Osteoblast (primary cell): ENCODE data around the gene CD70. TPM values are rescaled to one million over a fixed set of nuclear protein-coding genes. Genes with fewer than 3 reads are reported as not detected.

ENCODE experiments used
- DNase-seq: peaks from one replicate; pipeline ENCODE4 v3.0.0; 2011; ENCODE audit warnings: low spot score, mixed read lengths; ENCODE audit not compliant: insufficient read length; ENCODE audit errors: missing footprints
- H2AFZ ChIP-seq: 2 replicates; pipeline ENCODE4 v1.6.0; 2011; ENCODE audit warnings: mild to moderate bottlenecking, low read length
- H3K27ac ChIP-seq: 2 replicates; pipeline ENCODE4 v1.5.1; 2011; ENCODE audit warnings: mild to moderate bottlenecking, low read depth, low read length, moderate library complexity
- H3K27me3 ChIP-seq: 2 replicates; pipeline ENCODE4 v1.6.0; 2012; ENCODE audit warnings: mild to moderate bottlenecking, control low read depth, inconsistent platforms, low read length, moderate library complexity; ENCODE audit not compliant: insufficient read depth
- H3K36me3 ChIP-seq: 2 replicates; pipeline ENCODE4 v1.5.1; 2011; ENCODE audit warnings: mild to moderate bottlenecking, low read length, control low read depth, moderate library complexity; ENCODE audit not compliant: insufficient read depth
- H3K4me1 ChIP-seq: 2 replicates; pipeline ENCODE4 v1.5.1; 2011; ENCODE audit warnings: mild to moderate bottlenecking, low read length, control low read depth, moderate library complexity; ENCODE audit not compliant: insufficient read depth
- H3K4me2 ChIP-seq: 2 replicates; pipeline ENCODE4 v1.6.0; 2011; ENCODE audit warnings: mild to moderate bottlenecking, low read length; ENCODE audit not compliant: insufficient read depth
- H3K4me3 ChIP-seq: fragments of 200-600 bp; sonication (generic); 3 replicates; pipeline ENCODE4 v1.5.1; 2012; ENCODE audit warnings: mild to moderate bottlenecking, low read length, inconsistent platforms; ENCODE audit not compliant: insufficient read depth
- H3K79me2 ChIP-seq: 2 replicates; pipeline ENCODE4 v1.6.0; 2012; ENCODE audit warnings: mild to moderate bottlenecking, low read length, control low read depth, inconsistent platforms; ENCODE audit not compliant: insufficient read depth
- H3K9me3 ChIP-seq: 2 replicates; pipeline ENCODE4 v1.5.1; 2011; ENCODE audit warnings: low read depth, low read length, control low read depth
- H4K20me1 ChIP-seq: 2 replicates; pipeline ENCODE4 v1.6.0; 2012; ENCODE audit warnings: mild to moderate bottlenecking, low read length, control low read depth; ENCODE audit not compliant: insufficient read depth
- total RNA-seq: library from RNA; depleted of rRNA; stranded (reverse); fragments of >200 nt; gene quantifications from 2 replicates; pipeline ENCODE4 v1.2.3, GENCODE V29; 2012
- TF ChIP-seq, protein P1 (sequence below): IDR thresholded peaks from 2 replicates; pipeline ENCODE4 v1.5.1; 2011; ENCODE audit warnings: mild to moderate bottlenecking, low read depth, low read length, moderate library complexity; ENCODE audit errors: extremely low read depth

CD70 gene
- total RNA-seq, 1 donor = not detected

DNA sequence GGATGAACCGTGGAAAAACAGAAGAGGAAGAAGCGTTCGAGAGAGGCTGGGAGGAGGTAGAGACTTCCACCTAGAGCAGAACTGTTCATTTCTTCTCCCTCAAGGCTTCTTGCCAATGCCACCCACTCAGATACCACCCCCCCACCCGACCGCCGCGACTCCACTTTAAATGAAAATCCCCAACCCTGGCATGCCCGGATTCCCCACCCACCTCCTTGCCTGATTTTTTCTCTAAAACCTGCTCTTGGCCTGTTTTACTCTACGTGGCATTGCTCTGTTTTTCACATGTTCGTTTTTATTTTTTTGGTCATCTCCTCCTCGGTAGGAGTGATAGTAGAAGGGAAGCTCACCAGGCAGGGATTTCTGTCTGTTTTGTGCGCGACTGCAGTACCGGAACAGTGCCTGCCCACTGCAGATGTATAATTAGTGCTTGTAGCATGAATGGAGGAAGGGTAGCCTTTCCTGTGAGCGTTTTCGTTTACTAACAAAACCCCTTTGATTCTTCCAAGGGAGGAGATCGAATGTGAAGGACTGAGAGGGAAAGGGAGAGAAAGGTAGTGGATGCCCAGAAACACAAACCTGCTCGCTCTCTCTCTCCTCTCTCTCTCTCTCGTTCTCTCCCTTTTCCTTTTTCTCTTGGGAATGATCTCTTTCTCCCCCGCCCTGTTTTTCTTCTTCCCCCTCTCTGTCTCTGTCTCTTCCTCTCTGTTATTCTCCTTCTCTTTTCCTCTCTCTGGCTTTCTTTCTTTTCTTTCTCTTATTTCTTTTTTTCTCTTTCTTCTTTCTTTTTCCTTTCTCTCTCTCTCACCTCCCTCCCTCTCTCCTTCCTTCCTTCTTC lies 2.2 kb downstream of the CD70 start:
- Histone ChIP-seq H3K9me3 (no peaks in the 10 kb centered on the region), H3K4me2 (no peak overlapping the region), H3K79me2 (no peaks in the 10 kb centered on the region), H3K4me3 (no peak overlapping the region), H3K27me3 (peaks cover 60% of the 10 kb centered on the region), H3K36me3 (no peaks in the 10 kb centered on the region), H3K27ac (no peak overlapping the region), H3K4me1 (peaks cover 4% of the 10 kb centered on the region), H2AFZ (no peak overlapping the region), H4K20me1 (no peaks in the 10 kb centered on the region)
- TF ChIP-seq, protein P1, sequence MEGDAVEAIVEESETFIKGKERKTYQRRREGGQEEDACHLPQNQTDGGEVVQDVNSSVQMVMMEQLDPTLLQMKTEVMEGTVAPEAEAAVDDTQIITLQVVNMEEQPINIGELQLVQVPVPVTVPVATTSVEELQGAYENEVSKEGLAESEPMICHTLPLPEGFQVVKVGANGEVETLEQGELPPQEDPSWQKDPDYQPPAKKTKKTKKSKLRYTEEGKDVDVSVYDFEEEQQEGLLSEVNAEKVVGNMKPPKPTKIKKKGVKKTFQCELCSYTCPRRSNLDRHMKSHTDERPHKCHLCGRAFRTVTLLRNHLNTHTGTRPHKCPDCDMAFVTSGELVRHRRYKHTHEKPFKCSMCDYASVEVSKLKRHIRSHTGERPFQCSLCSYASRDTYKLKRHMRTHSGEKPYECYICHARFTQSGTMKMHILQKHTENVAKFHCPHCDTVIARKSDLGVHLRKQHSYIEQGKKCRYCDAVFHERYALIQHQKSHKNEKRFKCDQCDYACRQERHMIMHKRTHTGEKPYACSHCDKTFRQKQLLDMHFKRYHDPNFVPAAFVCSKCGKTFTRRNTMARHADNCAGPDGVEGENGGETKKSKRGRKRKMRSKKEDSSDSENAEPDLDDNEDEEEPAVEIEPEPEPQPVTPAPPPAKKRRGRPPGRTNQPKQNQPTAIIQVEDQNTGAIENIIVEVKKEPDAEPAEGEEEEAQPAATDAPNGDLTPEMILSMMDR = no peak
- peak; percentile 50 for DNase-seq

DNA sequence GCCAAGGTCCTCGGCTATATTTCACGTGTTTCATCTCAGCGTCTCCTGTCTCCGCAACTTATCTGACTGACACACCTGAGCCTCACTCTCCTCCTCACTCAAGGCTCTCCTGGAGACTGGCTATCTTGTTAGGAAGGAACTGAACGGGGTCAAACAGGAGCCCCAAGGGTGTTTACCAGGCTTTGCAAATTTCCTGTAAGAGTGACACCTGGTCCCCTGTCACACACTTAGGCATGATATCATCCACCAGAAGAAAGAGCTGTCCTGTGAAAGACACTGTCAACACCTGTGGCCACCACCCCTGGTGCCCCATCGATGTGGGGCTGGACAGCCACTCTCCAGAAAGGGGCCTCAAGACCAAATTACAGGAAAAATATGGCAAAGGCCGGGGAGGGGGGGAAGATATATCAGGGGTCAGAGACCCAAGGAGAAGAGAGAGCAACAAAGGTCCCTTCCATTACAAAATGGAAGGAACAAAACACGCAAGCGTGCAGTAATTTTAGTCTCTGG lies 2.9 kb downstream of the CD70 start:
- Histone ChIP-seq H3K27me3 (peaks cover 60% of the 10 kb centered on the region), H2AFZ (no peak overlapping the region), H3K79me2 (no peaks in the 10 kb centered on the region), H3K4me2 (no peak overlapping the region), H3K27ac (no peak overlapping the region), H3K36me3 (no peaks in the 10 kb centered on the region), H4K20me1 (no peaks in the 10 kb centered on the region), H3K4me3 (no peak overlapping the region), H3K4me1 (peaks cover 4% of the 10 kb centered on the region), H3K9me3 (no peaks in the 10 kb centered on the region)
- DNase-seq = no peak
- TF ChIP-seq, protein P1 = no peak

- DNase-seq = peak; percentile 68
- peaks cover 4% of the 10 kb centered on the region for H3K4me1 ChIP-seq
- TF ChIP-seq, protein P1 = no peak
Observed at GRCh38 chr19:6587093-6587820, 3.7 kb downstream of the CD70 start.

GRCh38 chr19:6586726-6587092 lies 4.2 kb downstream of the CD70 start:
- Histone ChIP-seq H3K36me3 (no peaks in the 10 kb centered on the region), H3K9me3 (no peaks in the 10 kb centered on the region), H3K79me2 (no peaks in the 10 kb centered on the region), H3K4me1 (peaks cover 4% of the 10 kb centered on the region), H3K4me2 (peak overlapping the region; percentile 76), H3K27me3 (peaks cover 58% of the 10 kb centered on the region), H3K4me3 (peak overlapping the region; percentile 6), H3K27ac (no peak overlapping the region), H2AFZ (peak overlapping the region; percentile 49), H4K20me1 (no peaks in the 10 kb centered on the region)
- TF ChIP-seq, protein P1 = no peak
- no peak for DNase-seq

More at GRCh38 chr19:6587093-6587820, 3.7 kb downstream of the CD70 start:
- H3K9me3 ChIP-seq = no peaks in the 10 kb centered on the region
- peak overlapping the region; percentile 6 for H3K4me3 ChIP-seq
- H3K79me2 ChIP-seq = no peaks in the 10 kb centered on the region
- H3K27ac ChIP-seq = no peak overlapping the region
- H3K4me2 ChIP-seq = peak overlapping the region; percentile 76
- peak overlapping the region; percentile 49 for H2AFZ ChIP-seq
- H4K20me1 ChIP-seq = no peaks in the 10 kb centered on the region
- no peaks in the 10 kb centered on the region for H3K36me3 ChIP-seq
- H3K27me3 ChIP-seq = peaks cover 60% of the 10 kb centered on the region
